ENCODE measurements around the gene ZNF429. TPM values are rescaled to one million over a fixed set of nuclear protein-coding genes. Genes with fewer than 3 reads are reported as not detected.

Gene ZNF429
- polyA plus RNA-seq, 3 donors from 2014 or later, result 13.1 to 26.4 (median 17.0) TPM

GRCh38 chr19:21604351-21604926, 99.0 kb downstream of the ZNF429 start:
- peak; percentile 6 to 44 (median 25) for DNase-seq
- Mint-ChIP-seq H3K4me3 (peak overlapping the region; percentile 88 to 93 (median 90)), H3K9me3 (no peaks in the 10 kb centered on the region), H3K27ac (peak overlapping the region; percentile 73 to 95 (median 86)), H3K27me3 (ENCODE audit: low read depth in 3 of 3) (peaks cover 1 to 2% (median 2%) of the 10 kb centered on the region in 3 donors), H3K4me1 (peaks cover 19 to 21% of the 10 kb centered on the region in 2 donors), H3K36me3 (peaks cover 0 to 3% (median 0%) of the 10 kb centered on the region in 3 donors)

Other genes with a start within 250 kb of the ZNF429 start
- gene ZNF708, start 176.2 kb upstream of the ZNF429 start, polyA plus RNA-seq, result 1 to 10 TPM; 4.7 to 8.7 (median 8.0) TPM
- gene ZNF738, start 146.6 kb upstream of the ZNF429 start, polyA plus RNA-seq, result 1 to 10 TPM; 3.1 to 4.5 (median 3.2) TPM
- 10 to 100 TPM; 17.0 to 24.0 (median 18.3) TPM for gene ZNF493, start 108.5 kb upstream of the ZNF429 start, polyA plus RNA-seq

Data from immature natural killer cell (primary cell).